IMR-90 (cell line): ENCODE measurements around the gene THEM4. TPM values are rescaled to one million over a fixed set of nuclear protein-coding genes. Genes with fewer than 3 reads are reported as not detected.

ENCODE experiments used
- ATAC-seq: fragments of 200-7000 bp; cut with Tn5 transposase; 2 replicates; pipeline ENCODE4 v1.9.1; 2020; ENCODE audit warnings: low read depth, mild to moderate bottlenecking, moderate library complexity
- BruUV-seq: library from RNA; stranded (reverse); fragments of 400-500 nt; replicated peaks from 2 replicates; lab custom pipeline; 2021; lab: Mats Ljungman, UMichigan
- CTCF ChIA-PET: fragments of 300-600 bp; formaldehyde crosslinking; extraction: SDS; loops from one replicate; lab custom pipeline; 2021; ENCODE audit warnings: antibody characterized with exemption; lab: Yijun Ruan, JAX
- POLR2A ChIA-PET: fragments of 300-600 bp; sonication (Branson Sonifier 250); formaldehyde crosslinking; loops from one replicate; lab custom pipeline; 2022; ENCODE audit warnings: antibody characterized with exemption; ENCODE audit not compliant: unreplicated experiment; lab: Charles Lee
- DNase-seq: peaks from one replicate; pipeline ENCODE4 v3.0.0; 2013
- H2AFZ ChIP-seq: replicated peaks from 2 replicates; pipeline ENCODE3; 2013; ENCODE audit warnings: low read length, mild to moderate bottlenecking; ENCODE audit not compliant: poor library complexity
- H2AK5ac ChIP-seq: 2 replicates; pipeline ENCODE4 v1.6.1; 2013; ENCODE audit warnings: low read depth, low read length, inconsistent platforms
- H2AK9ac ChIP-seq: replicated peaks from 2 replicates; pipeline ENCODE3; 2013; ENCODE audit warnings: mild to moderate bottlenecking, low read depth, low read length, moderate library complexity; ENCODE audit not compliant: poor library complexity
- H2BK120ac ChIP-seq: 2 replicates; pipeline ENCODE4 v1.6.1; 2013; ENCODE audit warnings: low read depth, low read length, inconsistent platforms
- H2BK15ac ChIP-seq: 3 replicates; pipeline ENCODE4 v1.6.1; 2013; ENCODE audit warnings: low read depth, low read length, inconsistent platforms
- H2BK20ac ChIP-seq: 2 replicates; pipeline ENCODE4 v1.6.1; 2013; ENCODE audit warnings: low read depth, mild to moderate bottlenecking, inconsistent platforms, low read length, moderate library complexity
- H2BK5ac ChIP-seq: 2 replicates; pipeline ENCODE4 v1.6.1; 2013; ENCODE audit warnings: mild to moderate bottlenecking, low read depth, low read length, inconsistent platforms; ENCODE audit not compliant: poor library complexity, severe bottlenecking
- H3K14ac ChIP-seq: replicated peaks from 2 replicates; pipeline ENCODE4 v1.6.1; 2013; ENCODE audit warnings: low read depth, low read length, inconsistent platforms
- H3K18ac ChIP-seq: 2 replicates; pipeline ENCODE4 v1.6.1; 2013; ENCODE audit warnings: low read depth, low read length, control low read depth
- H3K23ac ChIP-seq: 2 replicates; pipeline ENCODE4 v1.6.1; 2013; ENCODE audit warnings: low read depth, low read length, inconsistent platforms
- H3K27ac ChIP-seq: 2 replicates; pipeline ENCODE4 v1.5.1; 2013; ENCODE audit warnings: mild to moderate bottlenecking, control low read depth, low read length; ENCODE audit not compliant: insufficient read depth
- H3K27me3 ChIP-seq: 2 replicates; pipeline ENCODE4 v1.6.1; 2013; ENCODE audit warnings: low read length; ENCODE audit not compliant: control insufficient read depth, insufficient read depth
- H3K36me3 ChIP-seq: 2 replicates; pipeline ENCODE4 v1.6.1; 2013; ENCODE audit warnings: low read length, mixed read lengths; ENCODE audit not compliant: control insufficient read depth, insufficient read depth
- H3K4ac ChIP-seq: 2 replicates; pipeline ENCODE4 v1.6.1; 2013; ENCODE audit warnings: low read depth, low read length, inconsistent platforms
- H3K4me1 ChIP-seq: 2 replicates; pipeline ENCODE4 v1.6.1; 2013; ENCODE audit warnings: low read length, mixed read lengths; ENCODE audit not compliant: control insufficient read depth, insufficient read depth
- H3K4me2 ChIP-seq: 2 replicates; pipeline ENCODE4 v1.6.1; 2013; ENCODE audit warnings: low read depth, mild to moderate bottlenecking, control low read depth, low read length, moderate library complexity
- H3K4me3 ChIP-seq: 2 replicates; pipeline ENCODE4 v1.5.1; 2013; ENCODE audit warnings: low read depth, mild to moderate bottlenecking, control low read depth, low read length, moderate library complexity; ENCODE audit not compliant: insufficient read depth
- H3K56ac ChIP-seq: 2 replicates; pipeline ENCODE4 v1.6.1; 2013; ENCODE audit warnings: low read length, inconsistent platforms; ENCODE audit not compliant: insufficient read depth; ENCODE audit errors: extremely low read depth
- H3K79me1 ChIP-seq, 2 experiments: 2 replicates each; pipeline ENCODE4 v1.6.1; 2013; ENCODE audit warnings: low read length in 2 of 2, inconsistent platforms in 1 of 2, low read depth in 1 of 2
- H3K9ac ChIP-seq: 2 replicates; pipeline ENCODE4 v1.6.1; 2013; ENCODE audit warnings: low read depth, low read length, control low read depth
- H3K9me1 ChIP-seq: 2 replicates; pipeline ENCODE4 v1.6.1; 2013; ENCODE audit warnings: low read length, inconsistent platforms; ENCODE audit not compliant: insufficient read depth
- H3K9me3 ChIP-seq: 2 replicates; pipeline ENCODE4 v1.6.1; 2013; ENCODE audit warnings: low read length; ENCODE audit not compliant: control insufficient read depth, insufficient read depth
- H4K20me1 ChIP-seq: 2 replicates; pipeline ENCODE4 v1.6.1; 2013; ENCODE audit warnings: low read length, inconsistent platforms; ENCODE audit not compliant: insufficient read depth
- H4K5ac ChIP-seq: 2 replicates; pipeline ENCODE4 v1.6.1; 2013; ENCODE audit warnings: mild to moderate bottlenecking, low read depth, low read length, control low read depth
- H4K8ac ChIP-seq, 2 experiments: 2 replicates each; pipeline ENCODE4 v1.6.1; 2013; ENCODE audit warnings: low read depth in 2 of 2, low read length in 2 of 2, control low read depth in 1 of 2, inconsistent platforms in 1 of 2
- H4K91ac ChIP-seq: 2 replicates; pipeline ENCODE4 v1.6.1; 2013; ENCODE audit warnings: low read depth, low read length, inconsistent platforms; ENCODE audit not compliant: insufficient read depth
- CHD1 ChIP-seq: IDR thresholded peaks from 2 replicates; pipeline ENCODE4 v1.6.1; 2012; ENCODE audit warnings: low read depth, low read length, improper control_type of control experiment
- MAFK ChIP-seq: IDR thresholded peaks from 2 replicates; pipeline ENCODE4 v1.6.1; 2012; ENCODE audit warnings: low read depth, low read length, improper control_type of control experiment
- WGBS, 2 experiments: methylation state at CpG; one replicate each; pipeline versions ENCODE4 v1.1.5 to v1.1.7; 2013; ENCODE audit warnings: missing lambda C conversion rate in 2 of 2; ENCODE audit not compliant: insufficient read length in 1 of 2; ENCODE audit errors: extremely low coverage in 2 of 2; 5-methylcytosine and 5-hydroxymethylcytosine counted together
- dilution Hi-C: fragments of 300-500 bp; cut with HindIII; formaldehyde crosslinking; loops from one replicate; pipeline ENCODE4 v1.14.3; 2018; ENCODE audit warnings: low sequenced_read_pairs; ENCODE audit not compliant: unreplicated experiment
- in situ Hi-C: fragments of 300-500 bp; cut with MboI; formaldehyde crosslinking; loops from 3 replicates; pipeline ENCODE4 v1.14.3; 2019; ENCODE audit warnings: low sequenced_read_pairs, inconsistent platforms, mixed read lengths
- intact Hi-C: fragments of 100-400 bp; cut with micrococcal nuclease; formaldehyde crosslinking; loops from 2 replicates; pipeline ENCODE4 v1.10.0; 2022
- polyA plus RNA-seq, 3 experiments: library from polyadenylated mRNA; depleted of rRNA; stranded (reverse); fragments of >200 nt; gene quantifications; 2 replicates each; pipeline ENCODE4 v1.2.3, GENCODE V29; 2012; ENCODE audit warnings: low replicate concordance in 1 of 3
- total RNA-seq: library from RNA; depleted of rRNA; stranded (reverse); fragments of >200 nt; gene quantifications from 2 replicates; pipeline ENCODE4 v1.2.3, GENCODE V29; 2012

The THEM4 gene
- total and polyA plus RNA-seq, 2 of the 4 experiments (the other 2 are of a cell fraction) = 7.3 to 15.7 TPM

DNA sequence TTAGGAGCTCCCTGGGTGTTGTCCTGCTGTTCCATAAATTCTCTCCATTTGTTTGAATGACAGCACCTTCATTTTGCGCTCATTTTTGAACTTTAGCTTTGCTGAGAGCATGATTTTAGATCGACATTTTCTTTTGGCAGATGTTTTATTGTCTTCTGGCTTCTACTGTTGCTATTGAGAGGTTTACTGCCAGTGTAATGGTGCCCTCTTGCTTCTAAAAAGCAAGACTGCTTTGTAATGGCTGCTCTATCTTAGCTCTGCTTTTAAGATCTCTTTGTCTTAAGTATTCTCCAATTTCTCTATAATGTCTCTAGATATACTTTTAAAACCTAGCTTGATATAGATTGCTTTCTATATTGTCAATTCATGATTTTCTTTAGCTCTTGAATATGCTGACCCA, 27.8 kb downstream of the THEM4 start:
- peaks cover 4% of the 10 kb centered on the region for H3K36me3 ChIP-seq
- CTCF ChIA-PET = interaction anchor here (1.4 kb wide), 1 partner anchor 54 kb away, joined by 6 read pairs; no protein-coding TSS in a partner anchor
- no peak overlapping the region for H4K91ac ChIP-seq
- no peaks in the 10 kb centered on the region for H3K27me3 ChIP-seq
- no peak overlapping the region for H3K4me3 ChIP-seq
- no peak overlapping the region for H3K9ac ChIP-seq
- H2BK5ac ChIP-seq = no peak overlapping the region
- DNase-seq (no peak), ATAC-seq (no peak)
- no peak overlapping the region for H2BK120ac ChIP-seq
- no peak overlapping the region for H2BK15ac ChIP-seq
- H2AK5ac ChIP-seq = no peak overlapping the region
- intact Hi-C loops = no loop called here
- H4K5ac ChIP-seq = no peak overlapping the region
- H3K18ac ChIP-seq = no peak overlapping the region
- dilution Hi-C loops = loop anchor here (25.0 kb wide), 1 partner anchor 94 kb away; the partner anchor contains the start of gene TDRKH
- H2BK20ac ChIP-seq = no peak overlapping the region
- H3K4ac ChIP-seq = no peak overlapping the region
- H4K20me1 ChIP-seq = no peaks in the 10 kb centered on the region
- no peak overlapping the region for H3K27ac ChIP-seq
- H3K56ac ChIP-seq = no peak overlapping the region
- no peak overlapping the region for H2AK9ac ChIP-seq
- H3K9me3 ChIP-seq = no peaks in the 10 kb centered on the region
- no peak overlapping the region for H2AFZ ChIP-seq
- TF ChIP-seq MAFK = 0 out of 2 replicates have a peak, but pooled peaks have one; percentile 13
- no peak for TF ChIP-seq CHD1
- no peaks in the 10 kb centered on the region for H3K9me1 ChIP-seq
- H3K4me1 ChIP-seq = no peaks in the 10 kb centered on the region
- BruUV-seq = no TSS peak
- H3K23ac ChIP-seq = no peak overlapping the region
- WGBS, 2 experiments = no CpG with 5 or more reads among the region's 2 CpGs
- no peaks in the 10 kb centered on the region for H3K79me1 ChIP-seq
- H3K14ac ChIP-seq = no peak overlapping the region
- no peak overlapping the region for H3K4me2 ChIP-seq
- no peak overlapping the region for H4K8ac ChIP-seq
- in situ Hi-C loops = loop anchor here (10.0 kb wide), 1 partner anchor 123 kb away; no protein-coding TSS in a partner anchor
- POLR2A ChIA-PET = no interaction called here
